Activated naive CD8-positive, alpha-beta T cell treated with anti-CD3 and anti-CD28 coated beads, Interleukin-2, amount 10 ng/mL, durations not matched to agents 7 days and 5 days (primary cell): Measurements from ENCODE around the gene ICAM5. TPM values are rescaled to one million over a fixed set of nuclear protein-coding genes. Genes with fewer than 3 reads are reported as not detected.

Source experiments
- ATAC-seq: fragments of 150-1000 bp; cut with Tn5 transposase; one replicate; pipeline ENCODE4 v1.10.0; 2021; ENCODE audit warnings: low read depth, moderate library complexity
- POLR2A ChIA-PET: fragments of 350-600 bp; sonication (Branson Sonifier 250); formaldehyde crosslinking; loops from one replicate; lab custom pipeline; 2021; ENCODE audit warnings: antibody characterized with exemption; lab: Charles Lee
- DNase-seq: peaks from one replicate; pipeline ENCODE4 v3.0.0; 2021
- H3K27ac Mint-ChIP-seq: one replicate; pipeline ENCODE4 v1.8.0; 2022; ENCODE audit warnings: mild to moderate bottlenecking, mixed read lengths
- H3K27me3 Mint-ChIP-seq: one replicate; pipeline ENCODE4 v1.8.0; 2022; ENCODE audit warnings: mild to moderate bottlenecking, moderate library complexity, mixed read lengths
- H3K36me3 Mint-ChIP-seq: one replicate; pipeline ENCODE4 v1.8.0; 2021; ENCODE audit warnings: mild to moderate bottlenecking, mixed read lengths
- H3K4me1 Mint-ChIP-seq: one replicate; pipeline ENCODE4 v1.8.0; 2021; ENCODE audit warnings: mixed read lengths
- H3K4me3 Mint-ChIP-seq: one replicate; pipeline ENCODE4 v1.8.0; 2022; ENCODE audit warnings: mild to moderate bottlenecking, moderate library complexity, mixed read lengths
- H3K9me3 Mint-ChIP-seq: one replicate; pipeline ENCODE4 v1.8.0; 2021; ENCODE audit warnings: mixed read lengths
- total RNA-seq, 2 experiments: library from RNA; stranded (reverse); gene quantifications; one replicate each; pipeline ENCODE4 v1.2.3, GENCODE V29; 2021

The ICAM5 gene
- total RNA-seq, 2 experiments from 2014 or later, result 0.62 to 0.83 TPM

DNA sequence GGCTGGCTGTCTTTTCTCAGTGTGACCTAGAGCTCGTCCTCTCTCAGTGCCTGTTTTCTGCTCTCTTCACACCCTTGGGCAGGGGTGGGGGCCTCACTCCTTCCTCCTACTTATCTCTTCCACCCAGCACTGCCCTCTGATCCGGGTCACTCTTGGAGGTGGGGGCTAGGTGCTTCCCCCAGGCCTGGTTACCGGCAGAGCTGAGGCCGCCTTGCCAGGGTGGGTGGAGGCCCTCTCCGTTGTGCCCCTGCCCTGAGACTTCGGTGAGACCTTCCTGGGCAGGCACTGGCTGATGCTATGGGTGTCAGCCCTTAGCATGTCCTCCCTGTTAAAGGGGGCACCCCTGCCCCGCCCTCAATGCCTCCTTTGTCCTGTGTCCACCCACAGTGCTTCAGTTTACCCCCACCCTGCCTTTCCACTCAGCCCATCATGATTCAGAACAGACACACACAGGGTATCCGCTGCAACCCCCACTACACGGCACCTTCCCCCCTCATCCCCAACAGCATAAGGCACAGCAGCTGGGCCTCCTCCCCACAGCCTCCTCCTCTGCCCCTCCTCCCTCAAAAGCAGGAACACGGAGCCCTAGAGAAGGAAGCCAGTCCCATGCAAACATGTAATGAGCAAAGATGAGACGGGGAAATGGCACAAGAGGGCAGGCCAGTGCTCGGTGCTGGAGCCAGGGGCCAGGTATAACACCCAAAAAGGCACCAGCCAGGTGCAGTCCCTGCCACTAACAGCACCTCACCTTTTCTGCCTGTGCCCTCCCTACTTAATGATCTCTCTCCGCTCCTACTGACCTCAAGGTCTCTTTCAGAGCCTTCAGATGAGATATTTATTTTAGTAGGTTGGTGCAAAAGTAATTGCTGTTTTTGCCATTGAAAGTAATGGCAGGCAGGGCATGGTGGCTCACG is 10.1 kb downstream of the ICAM5 start:
- no peaks in the 10 kb centered on the region for H3K9me3 Mint-ChIP-seq
- POLR2A ChIA-PET, result no interaction called here
- H3K36me3 Mint-ChIP-seq, result peaks cover 3% of the 10 kb centered on the region

DNA sequence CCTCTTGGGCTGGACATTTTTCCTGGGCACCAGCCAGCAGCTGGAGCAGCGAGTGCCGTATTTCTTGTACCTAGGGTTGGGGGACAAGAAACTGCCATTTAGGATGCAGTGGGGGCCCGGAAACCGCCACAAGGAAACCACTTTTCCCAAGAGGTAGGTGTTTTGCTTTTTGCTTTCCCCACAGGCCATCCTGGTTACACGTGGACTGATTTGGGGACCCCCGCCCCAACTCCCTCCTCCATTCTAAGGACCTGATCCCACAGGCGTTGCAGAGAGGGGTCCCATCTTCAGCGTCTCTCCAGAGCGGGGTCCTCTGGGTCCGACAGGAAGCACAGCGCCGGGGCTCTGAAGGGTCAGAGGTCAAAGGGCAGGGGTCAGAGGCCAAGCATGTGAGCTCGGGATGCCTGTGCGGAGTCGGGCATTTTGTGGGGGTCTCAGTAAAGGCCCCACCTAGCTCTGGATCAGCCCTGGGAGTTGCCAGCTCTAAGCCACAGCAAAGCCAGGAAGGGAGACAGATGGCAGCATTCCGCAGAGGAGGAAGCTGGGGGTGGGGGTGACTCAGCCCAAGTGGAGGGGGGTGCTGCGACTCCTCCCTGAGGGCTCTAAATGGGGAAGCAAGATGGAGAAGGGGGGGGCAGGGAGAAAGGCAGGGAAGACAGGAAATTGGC is 15.5 kb downstream of the ICAM5 start:
- Mint-ChIP-seq H3K27ac (no peak overlapping the region), H3K36me3 (no peaks in the 10 kb centered on the region), H3K27me3 (peaks cover 6% of the 10 kb centered on the region), H3K9me3 (no peaks in the 10 kb centered on the region), H3K4me3 (no peak overlapping the region), H3K4me1 (no peaks in the 10 kb centered on the region)
- ATAC-seq (no peak), DNase-seq (no peak)
- POLR2A ChIA-PET, result no interaction called here

More for the DNA sequence above, 10.1 kb downstream of the ICAM5 start:
- no peak overlapping the region for H3K4me3 Mint-ChIP-seq
- DNase-seq (no peak), ATAC-seq (no peak)
- H3K27ac Mint-ChIP-seq, result no peak overlapping the region
- peaks cover 6% of the 10 kb centered on the region for H3K4me1 Mint-ChIP-seq
- H3K27me3 Mint-ChIP-seq, result peaks cover 26% of the 10 kb centered on the region

DNA sequence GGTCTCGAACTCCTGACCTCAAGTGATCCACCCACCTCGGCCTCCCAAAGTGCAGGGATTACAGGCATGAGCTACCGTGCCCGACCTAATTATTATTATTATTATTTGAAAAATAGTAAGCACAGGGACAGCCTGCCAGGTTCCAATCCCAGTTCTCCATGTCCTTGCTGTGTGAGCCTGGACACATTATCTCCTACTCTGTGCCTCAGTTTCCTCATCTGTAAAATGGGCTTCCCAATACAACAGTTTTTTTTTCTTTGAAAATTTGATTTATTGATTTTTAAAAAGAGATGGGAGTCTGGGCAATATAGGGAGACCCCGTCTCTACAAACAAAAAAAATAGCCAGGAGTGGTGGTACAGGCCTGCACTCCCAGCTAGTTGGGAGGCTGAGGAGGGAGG is 16.6 kb downstream of the ICAM5 start:
- Mint-ChIP-seq H3K4me3 (no peak overlapping the region), H3K9me3 (no peaks in the 10 kb centered on the region), H3K36me3 (no peaks in the 10 kb centered on the region), H3K4me1 (no peaks in the 10 kb centered on the region), H3K27me3 (peaks cover 3% of the 10 kb centered on the region), H3K27ac (no peak overlapping the region)
- no peak for ATAC-seq
- DNase-seq, result no peak
- POLR2A ChIA-PET, result no interaction called here

DNA sequence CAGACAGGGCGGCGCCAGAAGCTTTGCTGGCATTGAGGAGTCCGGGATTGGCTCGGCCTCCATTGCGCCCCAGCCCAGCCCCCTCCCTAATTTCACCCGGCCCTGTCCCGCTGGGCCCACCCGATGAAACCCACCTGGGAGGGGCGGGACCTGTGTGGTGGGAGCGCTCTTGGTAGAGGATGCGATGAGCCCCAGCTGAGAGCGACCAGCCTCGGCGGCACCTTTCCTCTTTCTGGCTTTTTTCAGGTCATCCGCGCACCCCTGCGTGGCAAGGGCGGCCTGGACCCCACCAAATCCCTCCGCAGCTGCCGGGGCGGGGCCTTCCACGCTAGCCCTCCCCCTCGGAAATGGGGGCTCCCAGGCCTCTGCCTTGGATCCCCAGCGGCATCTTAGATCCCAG is 19.7 kb downstream of the ICAM5 start, which contains the start of gene ZGLP1:
Gene ZGLP1, minus strand, starts transcription at position 393 of the 400 bp plus-strand sequence.
- no peaks in the 10 kb centered on the region for H3K9me3 Mint-ChIP-seq
- H3K36me3 Mint-ChIP-seq, result no peaks in the 10 kb centered on the region
- ATAC-seq (no peak), DNase-seq (no peak)
- POLR2A ChIA-PET, result no interaction called here
- no peak within 1 kb of the TSS for H3K4me3 Mint-ChIP-seq
- H3K27me3 Mint-ChIP-seq, result no peaks in the 10 kb centered on the region
- no peaks in the 10 kb centered on the region for H3K4me1 Mint-ChIP-seq
- H3K27ac Mint-ChIP-seq, result no peak within 1 kb of the TSS

DNA sequence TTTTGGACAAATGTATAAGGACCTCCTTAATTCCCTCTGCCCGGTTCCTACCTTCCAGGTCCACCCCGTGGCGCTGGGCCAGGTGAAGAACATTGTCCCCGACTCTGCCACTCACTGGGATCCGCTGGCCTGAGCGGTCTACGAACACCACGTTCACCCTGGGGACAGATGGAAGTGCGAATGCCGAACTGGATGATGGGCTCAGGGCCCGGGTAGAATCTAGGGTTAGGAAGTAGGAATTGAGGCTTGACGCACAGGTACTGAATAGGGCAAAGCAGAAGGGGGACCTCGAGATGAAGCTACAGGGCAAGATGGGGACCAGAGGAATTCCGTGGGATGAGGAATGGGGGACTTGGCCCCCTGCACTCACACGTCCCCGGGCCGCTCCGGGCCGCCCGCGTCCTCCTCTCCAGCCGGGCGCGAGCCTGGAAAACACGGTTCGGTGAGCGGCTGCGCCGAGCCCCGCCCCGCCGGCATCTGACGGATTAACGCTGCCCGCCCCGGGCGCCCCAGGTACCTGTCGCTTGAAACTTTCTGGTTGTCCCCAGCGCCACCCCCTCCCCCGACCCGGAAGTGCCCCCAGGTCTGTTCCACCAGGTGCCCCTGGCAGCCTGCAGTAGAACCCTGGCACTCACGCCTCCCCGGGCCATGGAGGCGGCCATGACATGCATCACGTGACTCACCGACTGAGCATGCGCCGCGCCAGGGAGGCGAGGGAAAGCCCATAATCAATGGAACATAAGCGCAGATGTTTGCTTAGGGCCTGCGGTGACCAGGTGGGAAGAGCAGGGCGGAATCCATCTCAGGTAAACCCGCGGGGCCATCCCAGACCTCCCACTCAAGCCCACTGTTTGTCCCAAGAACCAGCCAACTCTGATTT is 25.8 kb downstream of the ICAM5 start, which contains the start of gene FDX2:
Gene FDX2, minus strand, starts transcription at position 681 of the 880 bp plus-strand sequence. Its CDS starts 19 bp downstream, at position 662.
- POLR2A ChIA-PET, result interaction anchor here (0.7 to 2.2 kb wide), 3 partner anchors 18 to 380 kb away, joined by 4 to 8 read pairs (median 5); partner anchors contain the start of genes ICAM1 and RAVER1
- H3K4me1 Mint-ChIP-seq, result peaks cover 11% of the 10 kb centered on the region
- peak; percentile 86 for ATAC-seq

DNA sequence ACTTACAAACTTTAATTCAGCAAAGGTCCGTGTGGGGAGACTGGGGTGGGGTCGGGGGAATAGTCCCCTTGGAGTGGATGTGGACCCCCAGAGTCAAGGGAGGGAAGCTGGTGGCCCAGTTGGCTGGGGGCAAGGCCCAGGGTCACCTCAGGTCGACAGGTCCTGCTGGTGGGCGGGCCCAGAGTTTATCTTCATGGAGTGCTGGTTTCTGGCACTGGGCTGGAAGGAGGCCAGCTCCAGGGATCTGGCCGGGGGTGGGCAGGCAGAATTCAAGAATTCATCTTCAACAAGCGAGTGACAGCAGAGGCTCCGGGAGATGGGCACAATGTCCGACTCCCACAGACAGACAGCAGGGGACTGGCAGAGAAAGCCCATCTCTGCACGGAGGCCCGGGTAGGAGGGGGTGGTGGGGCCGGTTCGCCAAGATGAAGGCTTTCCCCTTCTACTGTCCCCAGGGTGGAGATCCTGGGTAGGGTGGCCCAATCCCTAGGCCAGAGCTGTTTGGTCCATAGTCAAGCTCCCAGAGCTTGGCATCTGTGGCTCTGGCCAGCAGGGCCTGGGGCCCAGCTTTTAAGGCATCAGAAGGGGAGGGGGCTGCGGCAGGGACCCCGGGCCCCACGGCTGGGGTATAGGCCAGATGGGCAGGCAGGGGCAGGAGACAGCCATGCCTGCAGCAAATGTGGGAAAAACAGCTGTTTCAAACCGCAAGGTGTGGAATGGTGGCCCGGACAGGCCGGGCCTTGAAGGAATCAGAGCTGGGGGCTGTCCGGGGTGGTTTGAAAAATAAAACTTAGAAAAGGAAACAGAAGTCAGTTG is 26.7 kb downstream of the ICAM5 start:
- no peak for ATAC-seq
- Mint-ChIP-seq H3K9me3 (no peaks in the 10 kb centered on the region), H3K4me3 (peak overlapping the region; percentile 93), H3K27me3 (no peaks in the 10 kb centered on the region), H3K4me1 (peaks cover 11% of the 10 kb centered on the region), H3K27ac (peak overlapping the region; percentile 77), H3K36me3 (peaks cover 11% of the 10 kb centered on the region)
- POLR2A ChIA-PET, result interaction anchor here (1.6 to 2.2 kb wide), 2 partner anchors 17 to 46 kb away, joined by 7 to 8 read pairs; partner anchors contain the start of genes ICAM1 and RAVER1
- no peak for DNase-seq

More for the DNA sequence above, 25.8 kb downstream of the ICAM5 start, which contains the start of gene FDX2:
- peak; percentile 91 for DNase-seq
- no peaks in the 10 kb centered on the region for H3K27me3 Mint-ChIP-seq
- H3K36me3 Mint-ChIP-seq, result peaks cover 11% of the 10 kb centered on the region
- H3K4me3 Mint-ChIP-seq, result peak within 1 kb of the TSS; percentile 93
- peak within 1 kb of the TSS; percentile 78 for H3K27ac Mint-ChIP-seq
- no peaks in the 10 kb centered on the region for H3K9me3 Mint-ChIP-seq

DNA sequence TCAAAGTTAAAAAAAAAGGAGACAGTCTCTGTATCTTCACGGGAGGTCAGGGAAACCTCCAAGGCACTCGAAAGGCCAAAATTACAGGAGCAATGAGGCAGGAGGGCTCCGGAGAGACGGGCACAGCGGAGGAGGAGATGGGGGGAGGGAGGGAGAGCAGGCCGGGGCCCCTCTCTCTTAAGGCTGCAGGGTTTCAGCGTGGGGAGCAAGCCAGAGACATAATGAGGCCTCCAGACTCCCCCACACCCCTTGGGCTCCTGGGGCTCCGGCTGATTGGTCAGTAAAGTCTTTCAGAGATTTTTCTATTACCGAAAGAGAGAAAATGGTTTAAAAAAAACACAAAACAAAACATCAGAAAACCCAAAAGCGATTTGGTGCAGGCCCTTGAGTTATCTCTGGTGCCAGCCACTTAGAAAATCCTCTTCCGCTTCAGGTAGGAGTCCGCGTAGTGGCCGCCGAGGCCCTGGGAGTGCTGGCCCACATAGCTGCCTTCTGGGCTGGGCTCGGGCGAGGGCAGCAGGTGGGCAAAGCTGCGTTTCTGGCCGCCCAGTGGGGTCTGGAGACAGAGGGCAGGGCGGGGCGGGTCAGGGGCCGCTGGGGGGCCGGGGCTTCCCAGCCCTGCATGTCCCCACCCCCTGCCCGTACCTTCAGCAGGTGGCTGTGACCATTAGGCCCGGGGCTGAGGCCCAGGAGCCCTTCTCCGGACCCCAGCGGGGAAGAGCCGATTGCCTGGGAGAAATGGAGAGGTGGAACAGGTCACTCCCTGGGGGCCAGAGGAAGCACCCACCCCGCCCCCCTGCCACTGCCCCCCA is 27.5 kb downstream of the ICAM5 start:
- Mint-ChIP-seq H3K4me3 (no peak overlapping the region), H3K27ac (no peak overlapping the region), H3K36me3 (peaks cover 15% of the 10 kb centered on the region), H3K27me3 (no peaks in the 10 kb centered on the region), H3K4me1 (peaks cover 11% of the 10 kb centered on the region), H3K9me3 (no peaks in the 10 kb centered on the region)
- ATAC-seq, result no peak
- DNase-seq, result no peak
- POLR2A ChIA-PET, result interaction anchor here (1.4 to 1.6 kb wide), 2 partner anchors 16 to 72 kb away, joined by 3 to 7 read pairs; partner anchors contain the start of gene RAVER1

DNA sequence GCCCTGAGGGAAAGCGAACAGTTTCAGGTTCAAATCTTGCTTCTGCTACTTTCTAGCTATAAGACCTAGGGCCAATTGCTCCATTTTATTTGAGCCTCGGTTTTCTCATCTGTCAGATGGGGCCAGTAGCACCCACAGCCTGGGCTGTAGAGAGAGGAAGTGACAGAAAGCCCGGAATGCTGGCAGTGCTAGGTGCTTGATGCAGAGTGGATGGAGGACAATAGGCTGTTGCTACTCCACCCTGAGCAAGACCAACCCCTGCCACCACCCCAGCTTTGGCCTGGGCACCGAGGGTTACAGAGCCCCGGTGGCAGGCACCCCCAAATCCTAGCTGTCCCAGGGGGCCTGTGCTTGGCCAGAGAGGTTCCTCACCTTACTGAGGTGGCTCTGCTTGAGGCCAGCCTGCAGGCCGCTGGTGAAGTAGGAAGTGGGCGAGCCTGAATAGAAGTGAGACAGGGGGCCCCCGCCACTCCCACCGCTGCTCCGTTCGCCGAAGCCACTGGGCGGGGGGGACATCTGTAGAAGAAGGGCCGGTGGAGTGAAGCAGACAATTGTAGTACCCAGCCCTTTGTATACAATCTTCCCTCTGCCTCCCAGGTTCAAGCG is 28.2 kb downstream of the ICAM5 start:
- Mint-ChIP-seq H3K4me3 (no peak overlapping the region), H3K27ac (no peak overlapping the region), H3K27me3 (no peaks in the 10 kb centered on the region), H3K4me1 (peaks cover 11% of the 10 kb centered on the region), H3K9me3 (no peaks in the 10 kb centered on the region), H3K36me3 (peaks cover 15% of the 10 kb centered on the region)
- ATAC-seq (no peak), DNase-seq (no peak)
- POLR2A ChIA-PET, result interaction anchor here (1.1 to 1.6 kb wide), 3 partner anchors 15 to 71 kb away, joined by 3 to 7 read pairs (median 3); partner anchors contain the start of gene RAVER1

DNA sequence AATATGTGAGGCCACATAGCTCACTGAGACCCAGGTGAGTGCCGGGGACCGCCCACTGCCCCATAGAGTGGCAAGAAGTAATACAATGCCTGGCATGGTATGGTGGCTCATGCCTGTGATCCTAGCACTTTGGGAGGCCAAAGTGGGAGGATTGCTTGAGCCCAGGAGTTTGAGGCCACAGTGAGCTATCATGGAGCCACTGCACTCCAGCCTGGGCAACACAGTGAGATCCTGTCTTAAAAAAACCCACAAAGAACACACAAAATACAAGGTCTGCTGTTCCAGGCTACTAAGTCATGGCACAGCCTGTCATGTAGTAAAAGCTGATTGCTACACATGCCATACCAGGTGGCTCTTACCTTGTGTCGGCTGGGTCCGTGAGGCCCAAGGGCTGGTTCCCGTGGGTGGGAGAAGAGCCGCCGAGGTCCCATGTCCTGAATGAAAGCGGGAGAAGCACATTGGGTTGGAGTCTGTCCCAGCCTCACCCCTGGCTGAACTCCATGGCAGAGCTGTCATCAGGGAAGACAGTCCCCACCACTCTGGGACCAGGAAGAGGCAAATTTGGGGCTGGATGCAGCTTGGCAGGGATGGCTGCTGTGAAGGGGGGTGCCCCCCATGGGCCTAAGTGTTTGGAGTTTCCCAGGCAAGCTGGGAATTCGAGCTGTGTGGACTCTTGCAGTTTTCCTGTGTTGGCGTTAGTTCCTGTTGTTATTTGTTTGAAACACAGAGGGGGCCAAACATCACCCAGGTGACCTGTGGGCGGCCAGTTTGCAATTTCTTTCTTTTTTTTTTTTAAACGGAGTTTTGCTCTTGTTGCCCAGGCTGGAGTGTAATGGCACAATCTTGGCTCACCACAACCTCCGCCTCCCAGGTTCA is 29.3 kb downstream of the ICAM5 start:
- no peak for ATAC-seq
- DNase-seq, result no peak
- H3K27ac Mint-ChIP-seq, result no peak overlapping the region
- POLR2A ChIA-PET, result interaction anchor here (1.1 to 1.4 kb wide), 2 partner anchors 14 to 70 kb away, joined by 3 read pairs; partner anchors contain the start of gene RAVER1
- no peak overlapping the region for H3K4me3 Mint-ChIP-seq
- no peaks in the 10 kb centered on the region for H3K27me3 Mint-ChIP-seq
- peaks cover 11% of the 10 kb centered on the region for H3K4me1 Mint-ChIP-seq
- H3K9me3 Mint-ChIP-seq, result no peaks in the 10 kb centered on the region
- peaks cover 15% of the 10 kb centered on the region for H3K36me3 Mint-ChIP-seq

DNA sequence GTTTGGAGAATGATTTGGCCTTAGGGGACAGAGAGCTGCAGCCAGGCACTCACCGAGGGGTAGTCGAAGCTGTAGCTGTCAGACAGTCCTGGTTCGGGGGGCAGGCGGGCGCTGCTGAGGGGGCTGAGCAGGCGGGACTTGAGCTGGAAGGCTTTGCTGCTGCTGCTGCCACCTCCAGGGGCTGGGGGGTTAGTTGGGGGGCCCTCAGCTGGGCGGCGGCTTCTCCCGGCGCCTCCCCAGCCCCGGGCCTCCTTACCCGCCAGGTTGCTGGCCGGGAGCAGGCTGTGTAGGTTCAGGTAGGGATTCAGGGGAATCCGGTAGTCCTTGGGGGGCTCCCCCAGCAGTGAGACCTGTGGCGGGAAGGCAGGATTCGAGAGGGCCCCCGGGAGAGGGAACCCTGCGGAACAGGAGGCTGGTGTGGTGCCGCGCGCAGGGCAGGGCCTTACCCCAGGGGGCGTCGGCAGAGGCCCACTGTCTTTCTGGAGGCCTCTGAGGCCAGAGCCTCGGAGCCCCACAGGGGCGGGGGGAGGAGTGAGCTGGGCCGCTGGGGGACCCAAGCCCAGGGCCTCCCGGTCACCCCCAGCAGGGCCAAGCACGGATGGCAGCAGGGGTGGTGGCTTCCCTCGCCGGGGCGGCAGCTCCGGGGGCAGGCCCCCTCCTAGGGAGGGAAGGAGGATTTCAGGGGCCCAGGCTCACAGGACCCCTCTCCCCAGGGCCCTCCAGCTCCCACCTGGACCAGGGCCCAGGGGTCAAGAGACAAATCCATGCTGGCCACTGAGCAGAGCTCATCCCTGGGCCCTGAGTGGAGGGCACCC is 31.1 kb downstream of the ICAM5 start:
- peaks cover 15% of the 10 kb centered on the region for H3K36me3 Mint-ChIP-seq
- peaks cover 4% of the 10 kb centered on the region for H3K4me1 Mint-ChIP-seq
- no peak overlapping the region for H3K4me3 Mint-ChIP-seq
- POLR2A ChIA-PET, result interaction anchor here (0.6 to 0.7 kb wide), 2 partner anchors 614 to 1238 kb away, joined by 3 read pairs; partner anchors contain the start of gene ELOF1
- DNase-seq, result no peak
- H3K27me3 Mint-ChIP-seq, result no peaks in the 10 kb centered on the region
- H3K27ac Mint-ChIP-seq, result no peak overlapping the region
- ATAC-seq, result no peak
- H3K9me3 Mint-ChIP-seq, result no peaks in the 10 kb centered on the region
